ENCODE results near the gene CDK14. TPM values are rescaled to one million over a fixed set of nuclear protein-coding genes. Genes with fewer than 3 reads are reported as not detected.

The CDK14 gene
- total RNA-seq, 2 experiments from 2014 or later: 0.05 to 0.27 TPM

DNA sequence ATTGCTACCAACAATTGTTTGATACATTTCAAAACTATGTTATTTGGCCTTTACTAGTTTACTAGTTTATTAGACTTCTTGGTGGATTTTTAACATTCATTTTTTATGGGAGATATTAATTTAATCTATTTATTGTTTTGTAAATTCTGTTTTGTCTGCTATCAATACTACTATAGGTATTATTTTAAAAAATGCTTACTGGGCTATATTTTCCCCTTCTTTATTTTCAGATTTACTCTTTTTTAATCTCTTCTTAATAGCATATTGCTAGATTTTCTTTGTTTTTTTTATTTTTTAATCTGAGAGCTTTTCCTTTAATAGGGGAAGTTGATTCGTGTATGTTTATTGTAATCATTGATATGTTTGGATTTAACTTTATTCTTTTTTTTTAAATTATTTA is 147.5 kb downstream of the CDK14 start:
- Mint-ChIP-seq H3K4me1 (ENCODE audit: low read depth) (no peaks in the 10 kb centered on the region), H3K27me3 (peaks cover under 1% of the 10 kb centered on the region), H3K4me3 (no peak overlapping the region), H3K36me3 (ENCODE audit: low read depth) (no peaks in the 10 kb centered on the region), H3K27ac (no peak overlapping the region), H3K9me3 (no peaks in the 10 kb centered on the region)
- DNase-seq: no peak
- intact Hi-C loops (cut with micrococcal nuclease): no loop called here
- POLR2A ChIA-PET: no interaction called here
- ATAC-seq: no peak
- TF ChIP-seq, protein P1, sequence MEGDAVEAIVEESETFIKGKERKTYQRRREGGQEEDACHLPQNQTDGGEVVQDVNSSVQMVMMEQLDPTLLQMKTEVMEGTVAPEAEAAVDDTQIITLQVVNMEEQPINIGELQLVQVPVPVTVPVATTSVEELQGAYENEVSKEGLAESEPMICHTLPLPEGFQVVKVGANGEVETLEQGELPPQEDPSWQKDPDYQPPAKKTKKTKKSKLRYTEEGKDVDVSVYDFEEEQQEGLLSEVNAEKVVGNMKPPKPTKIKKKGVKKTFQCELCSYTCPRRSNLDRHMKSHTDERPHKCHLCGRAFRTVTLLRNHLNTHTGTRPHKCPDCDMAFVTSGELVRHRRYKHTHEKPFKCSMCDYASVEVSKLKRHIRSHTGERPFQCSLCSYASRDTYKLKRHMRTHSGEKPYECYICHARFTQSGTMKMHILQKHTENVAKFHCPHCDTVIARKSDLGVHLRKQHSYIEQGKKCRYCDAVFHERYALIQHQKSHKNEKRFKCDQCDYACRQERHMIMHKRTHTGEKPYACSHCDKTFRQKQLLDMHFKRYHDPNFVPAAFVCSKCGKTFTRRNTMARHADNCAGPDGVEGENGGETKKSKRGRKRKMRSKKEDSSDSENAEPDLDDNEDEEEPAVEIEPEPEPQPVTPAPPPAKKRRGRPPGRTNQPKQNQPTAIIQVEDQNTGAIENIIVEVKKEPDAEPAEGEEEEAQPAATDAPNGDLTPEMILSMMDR (IDR thresholded peaks at IDR 0.05): no peak
- CTCF ChIA-PET: no interaction called here

DNA sequence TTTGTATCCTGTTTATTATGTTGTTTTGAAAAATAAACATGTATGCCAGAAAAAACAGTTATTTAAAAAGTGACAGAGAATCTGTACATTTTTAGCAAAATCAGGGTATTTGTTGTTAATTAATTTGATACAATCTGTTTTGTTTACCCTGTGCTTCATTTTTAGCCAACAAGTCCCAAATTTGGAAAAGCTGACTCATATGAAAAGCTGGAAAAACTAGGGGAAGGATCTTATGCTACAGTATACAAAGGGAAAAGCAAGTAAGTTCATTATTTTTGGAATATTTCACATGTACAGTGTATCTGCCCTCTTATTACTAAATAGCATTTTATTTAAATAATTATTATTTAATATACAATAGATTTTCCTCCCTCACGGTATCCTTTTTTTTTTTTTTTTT is 151.4 kb downstream of the CDK14 start:
- Mint-ChIP-seq H3K4me3 (no peak overlapping the region), H3K27ac (no peak overlapping the region), H3K4me1 (ENCODE audit: low read depth) (no peaks in the 10 kb centered on the region), H3K36me3 (ENCODE audit: low read depth) (no peaks in the 10 kb centered on the region), H3K9me3 (no peaks in the 10 kb centered on the region), H3K27me3 (no peaks in the 10 kb centered on the region)
- CTCF ChIA-PET: no interaction called here
- TF ChIP-seq, protein P1 (IDR thresholded peaks at IDR 0.05): no peak
- POLR2A ChIA-PET: no interaction called here
- ATAC-seq: no peak
- intact Hi-C loops (cut with micrococcal nuclease): no loop called here
- DNase-seq: no peak

DNA sequence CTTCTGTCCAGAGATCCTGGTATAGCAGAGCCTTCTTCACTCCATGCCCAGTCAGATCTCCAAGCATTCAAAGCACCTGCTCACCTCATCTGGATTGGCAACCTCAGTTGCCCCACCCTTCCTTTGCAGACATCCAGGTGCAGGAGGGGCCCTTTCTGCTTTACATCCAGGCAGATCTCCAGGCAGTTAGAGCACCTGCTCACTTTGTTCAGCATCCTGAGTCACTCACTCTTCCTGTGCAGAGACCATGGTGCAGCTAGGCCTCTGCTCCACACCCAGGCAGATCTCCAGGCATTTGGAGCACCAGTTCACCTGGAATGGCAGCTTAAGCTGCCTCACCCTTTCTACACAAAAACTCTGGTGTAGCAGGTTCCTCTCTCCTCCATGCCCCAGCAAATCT is 153.1 kb downstream of the CDK14 start:
- ATAC-seq (no peak), DNase-seq (no peak)
- Mint-ChIP-seq H3K4me3 (no peak overlapping the region), H3K27me3 (no peaks in the 10 kb centered on the region), H3K36me3 (ENCODE audit: low read depth) (no peaks in the 10 kb centered on the region), H3K27ac (no peak overlapping the region), H3K4me1 (ENCODE audit: low read depth) (no peaks in the 10 kb centered on the region), H3K9me3 (no peaks in the 10 kb centered on the region)
- TF ChIP-seq, protein P1 (IDR thresholded peaks at IDR 0.05): no peak
- ChIA-PET CTCF (no interaction called here), POLR2A (no interaction called here)
- intact Hi-C loops (cut with micrococcal nuclease): no loop called here

DNA sequence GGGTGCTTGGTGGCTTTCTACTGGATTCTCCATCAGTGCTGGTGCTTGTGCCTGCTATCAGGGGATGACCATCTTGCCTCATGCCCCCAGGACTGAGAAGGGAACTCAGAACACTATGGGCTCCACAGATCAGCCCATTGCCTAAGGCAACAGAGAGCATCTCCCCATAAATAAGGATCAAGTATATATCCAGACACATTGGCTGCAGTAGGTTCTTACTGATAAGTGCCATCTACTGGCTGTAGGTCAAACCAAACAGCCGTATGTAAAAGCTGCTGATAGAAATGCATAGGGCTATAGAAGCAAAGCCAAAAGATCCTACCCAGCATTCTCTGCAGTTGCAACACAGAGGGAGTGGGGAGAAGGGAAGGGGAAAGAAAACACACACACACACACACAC is 153.7 kb downstream of the CDK14 start:
- no peak overlapping the region for H3K4me3 Mint-ChIP-seq
- TF ChIP-seq, protein P1 (IDR thresholded peaks at IDR 0.05): no peak
- POLR2A ChIA-PET: no interaction called here

DNA sequence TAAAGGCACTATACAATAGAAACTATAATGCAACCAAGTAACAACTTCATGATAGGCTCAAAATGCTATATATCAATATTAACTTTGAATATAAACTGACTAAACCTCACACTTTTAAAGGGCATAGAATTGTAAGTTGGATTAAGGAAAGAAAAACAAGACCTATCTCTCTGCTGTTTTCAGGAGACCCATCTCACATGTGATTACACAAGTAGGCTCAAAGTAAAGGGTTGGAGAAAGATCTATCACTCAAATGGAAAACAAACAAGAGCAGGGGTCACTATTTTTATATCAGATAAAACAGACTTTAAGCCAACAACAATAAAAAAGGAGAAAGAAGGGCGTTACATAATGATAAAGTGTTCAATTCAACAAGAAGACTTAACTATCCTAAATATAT is 155.5 kb downstream of the CDK14 start:
- no peak overlapping the region for H3K4me3 Mint-ChIP-seq
- intact Hi-C loops (cut with micrococcal nuclease): no loop called here
- DNase-seq: no peak
- POLR2A ChIA-PET: no interaction called here
- CTCF ChIA-PET: no interaction called here
- H3K4me1 Mint-ChIP-seq (ENCODE audit: low read depth): no peaks in the 10 kb centered on the region
- H3K36me3 Mint-ChIP-seq (ENCODE audit: low read depth): no peaks in the 10 kb centered on the region
- no peak for ATAC-seq
- H3K27me3 Mint-ChIP-seq: no peaks in the 10 kb centered on the region
- TF ChIP-seq, protein P1 (IDR thresholded peaks at IDR 0.05): no peak
- H3K27ac Mint-ChIP-seq: no peak overlapping the region
- H3K9me3 Mint-ChIP-seq: no peaks in the 10 kb centered on the region

More for the DNA sequence above, 153.7 kb downstream of the CDK14 start:
- H3K4me1 Mint-ChIP-seq (ENCODE audit: low read depth): no peaks in the 10 kb centered on the region
- DNase-seq (no peak), ATAC-seq (no peak)
- H3K9me3 Mint-ChIP-seq: no peaks in the 10 kb centered on the region
- H3K27me3 Mint-ChIP-seq: no peaks in the 10 kb centered on the region
- no peaks in the 10 kb centered on the region for H3K36me3 Mint-ChIP-seq (ENCODE audit: low read depth)
- CTCF ChIA-PET: no interaction called here
- no peak overlapping the region for H3K27ac Mint-ChIP-seq
- intact Hi-C loops (cut with micrococcal nuclease): no loop called here
